Caco-2 (cell line): ENCODE data around the gene RPS14. TPM values are rescaled to one million over a fixed set of nuclear protein-coding genes. Genes with fewer than 3 reads are reported as not detected.

Experiments
- BruUV-seq: library from RNA; stranded (reverse); fragments of 400-500 nt; replicated peaks from 2 replicates; lab custom pipeline; 2021; lab: Mats Ljungman, UMichigan
- CTCF ChIA-PET: fragments of 300-600 bp; sonication (Branson Sonifier 250); formaldehyde crosslinking; loops from one replicate; lab custom pipeline; 2022; ENCODE audit warnings: antibody characterized with exemption; lab: Charles Lee
- POLR2A ChIA-PET: fragments of 300-600 bp; sonication (Branson Sonifier 250); formaldehyde crosslinking; loops from one replicate; lab custom pipeline; 2022; ENCODE audit warnings: antibody characterized with exemption; lab: Charles Lee
- DNase-seq, 2 experiments: peaks; one replicate each; pipeline versions ENCODE4 v3.0.0 to v3.0.0-alpha.2; 2020 to 2022
- H3K27me3 ChIP-seq: replicated peaks from 2 replicates; pipeline ENCODE4 v1.6.0; 2011; ENCODE audit warnings: low read length; ENCODE audit not compliant: control insufficient read depth, insufficient read depth
- H3K36me3 ChIP-seq: 2 replicates; pipeline ENCODE4 v1.5.1; 2011; ENCODE audit warnings: low read length; ENCODE audit not compliant: control insufficient read depth, insufficient read depth
- H3K4me1 ChIP-seq: fragments of 250-450 bp; sonication (Bioruptor Pico); 2 replicates; pipeline ENCODE4 v1.5.1; 2020; ENCODE audit warnings: mild to moderate bottlenecking
- H3K4me3 ChIP-seq: 2 replicates; pipeline ENCODE4 v1.5.1; 2011; ENCODE audit warnings: low read depth, mild to moderate bottlenecking, control low read depth, low read length
- H3K9me3 ChIP-seq: fragments of 250-450 bp; sonication (Bioruptor Pico); 2 replicates; pipeline ENCODE4 v1.5.1; 2020; ENCODE audit warnings: mild to moderate bottlenecking, moderate library complexity
- H3K27ac Mint-ChIP-seq: one replicate; pipeline ENCODE4 v1.8.0; 2022; ENCODE audit warnings: mixed read lengths; ENCODE audit not compliant: unreplicated experiment
- H3K27me3 Mint-ChIP-seq: one replicate; pipeline ENCODE4 v1.8.0; 2022; ENCODE audit warnings: mixed read lengths; ENCODE audit not compliant: insufficient read depth, unreplicated experiment
- H3K36me3 Mint-ChIP-seq: one replicate; pipeline ENCODE4 v1.8.0; 2022; ENCODE audit warnings: mild to moderate bottlenecking, mixed read lengths; ENCODE audit not compliant: insufficient read depth, unreplicated experiment
- H3K4me1 Mint-ChIP-seq: one replicate; pipeline ENCODE4 v1.8.0; 2022; ENCODE audit warnings: low read depth, mixed read lengths; ENCODE audit not compliant: unreplicated experiment
- H3K4me3 Mint-ChIP-seq: one replicate; pipeline ENCODE4 v1.8.0; 2022; ENCODE audit warnings: mild to moderate bottlenecking, moderate library complexity, mixed read lengths; ENCODE audit not compliant: unreplicated experiment
- H3K9me3 Mint-ChIP-seq: one replicate; pipeline ENCODE4 v1.8.0; 2022; ENCODE audit warnings: mixed read lengths; ENCODE audit not compliant: unreplicated experiment
- intact Hi-C: fragments of 100-400 bp; cut with micrococcal nuclease; formaldehyde crosslinking; loops from one replicate; pipeline ENCODE4 v1.10.0; 2022; ENCODE audit not compliant: unreplicated experiment
- total RNA-seq: library from RNA; stranded (reverse); gene quantifications from 2 replicates; pipeline ENCODE4 v1.2.3, GENCODE V29; 2022
- TF ChIP-seq, protein P1 (sequence below), 2 experiments: fragments of 200-600 bp in 1 of 2; IDR thresholded peaks; 1 replicate in 1 of 2; 2 replicates in 1 of 2; pipeline versions ENCODE4 v1.5.1 to v1.8.0; 2011 to 2022; ENCODE audit warnings: antibody characterized with exemption in 1 of 2, control low read depth in 1 of 2, inconsistent platforms in 1 of 2, low read depth in 1 of 2, low read length in 1 of 2, mild to moderate bottlenecking in 1 of 2, moderate library complexity in 1 of 2; ENCODE audit not compliant: insufficient read depth in 1 of 2, severe bottlenecking in 1 of 2, unreplicated experiment in 1 of 2

RPS14 gene
- total RNA-seq, 1 experiment from 2014 or later, result 2,300 TPM

DNA sequence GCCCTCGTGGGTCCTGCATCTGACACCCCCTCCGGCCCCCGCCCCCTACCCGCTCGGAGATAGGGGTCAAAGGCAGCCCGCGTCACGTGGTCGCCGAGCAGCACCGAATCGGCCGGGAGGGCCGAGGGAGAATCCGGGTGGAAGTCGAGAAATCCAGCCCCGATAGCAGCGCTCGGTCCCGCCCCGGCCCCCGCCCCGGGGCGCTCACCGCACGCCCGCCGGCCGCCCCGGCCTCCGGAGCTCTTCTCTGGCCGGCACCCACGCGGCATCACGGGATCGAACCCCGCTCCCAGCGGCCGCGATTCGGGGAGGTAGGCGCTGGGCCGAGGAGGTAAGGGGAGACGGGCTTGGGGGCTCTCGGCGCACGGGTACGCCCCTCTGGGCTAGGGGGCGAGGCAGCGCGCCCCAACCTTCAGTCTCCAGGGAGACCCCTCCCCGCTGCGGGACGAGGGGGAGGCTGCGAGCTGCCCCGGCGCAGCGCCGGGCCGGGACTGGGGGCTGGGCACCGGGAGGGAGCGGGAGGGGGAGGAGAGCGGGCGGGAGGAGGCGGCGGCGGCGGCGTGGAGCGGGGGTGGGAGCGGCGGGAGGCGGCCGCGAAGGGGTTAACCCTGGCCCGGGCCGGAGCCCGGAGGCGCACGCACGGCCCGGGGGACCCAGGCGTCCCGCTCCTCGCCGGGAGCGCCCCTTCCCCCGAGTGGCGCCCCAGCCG lies 36.3 kb upstream of the RPS14 start:
- peak; percentile 82 to 84 for DNase-seq

DNA sequence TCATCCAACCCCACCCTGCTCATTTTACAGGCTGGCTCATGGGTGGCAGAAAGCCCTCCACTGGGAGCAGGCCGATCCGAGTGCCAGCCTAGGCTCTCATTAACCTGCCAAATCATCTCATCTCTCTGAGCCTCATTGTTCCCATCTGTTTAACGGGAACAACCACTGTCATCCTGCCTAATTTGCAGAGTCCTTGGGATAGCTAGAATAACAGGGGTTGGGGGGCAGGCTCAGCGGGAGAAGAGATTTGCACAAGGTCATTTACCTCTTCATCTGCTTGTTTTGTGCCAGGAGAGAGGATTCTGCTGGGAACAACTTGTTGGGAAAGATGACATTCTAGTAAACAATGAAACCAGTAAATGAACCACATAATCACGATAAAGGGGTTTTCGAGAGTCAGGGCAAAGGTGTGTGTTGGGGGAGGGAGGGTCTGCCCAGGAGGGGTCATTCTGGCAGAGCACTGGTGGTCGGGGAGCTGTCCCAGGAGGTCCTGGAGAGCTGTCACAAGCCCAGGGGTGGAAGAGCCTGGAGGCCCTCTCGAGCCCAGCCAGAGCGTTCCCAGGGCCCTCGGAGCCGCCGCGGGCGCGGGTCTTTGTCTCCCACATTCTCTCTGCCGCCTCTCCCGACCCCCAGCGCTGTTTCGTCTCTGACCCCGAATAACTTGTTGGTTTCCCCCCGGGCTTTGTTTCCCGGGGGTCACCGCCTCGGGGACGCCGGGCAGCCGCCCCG lies 35.6 kb upstream of the RPS14 start:
- peaks cover 2% of the 10 kb centered on the region; the same call in 1 of the 2 replicates for H3K36me3 ChIP-seq
- ChIA-PET POLR2A (interaction anchor here (0.5 to 1.9 kb wide), 5 partner anchors 11 to 58 kb away, joined by 5 to 6 read pairs (median 5); partner anchors contain the start of gene RPS14), CTCF (interaction anchor here (0.5 to 1.0 kb wide), 4 partner anchors 11 to 58 kb away, joined by 3 read pairs; no protein-coding TSS in a partner anchor)
- TSS peak; percentile 82 for BruUV-seq
- intact Hi-C loops, result loop anchor here (1.0 kb wide), 2 partner anchors 11 to 14 kb away; no protein-coding TSS in a partner anchor
- peaks cover 30% of the 10 kb centered on the region for H3K36me3 Mint-ChIP-seq
- TF ChIP-seq, protein P1, sequence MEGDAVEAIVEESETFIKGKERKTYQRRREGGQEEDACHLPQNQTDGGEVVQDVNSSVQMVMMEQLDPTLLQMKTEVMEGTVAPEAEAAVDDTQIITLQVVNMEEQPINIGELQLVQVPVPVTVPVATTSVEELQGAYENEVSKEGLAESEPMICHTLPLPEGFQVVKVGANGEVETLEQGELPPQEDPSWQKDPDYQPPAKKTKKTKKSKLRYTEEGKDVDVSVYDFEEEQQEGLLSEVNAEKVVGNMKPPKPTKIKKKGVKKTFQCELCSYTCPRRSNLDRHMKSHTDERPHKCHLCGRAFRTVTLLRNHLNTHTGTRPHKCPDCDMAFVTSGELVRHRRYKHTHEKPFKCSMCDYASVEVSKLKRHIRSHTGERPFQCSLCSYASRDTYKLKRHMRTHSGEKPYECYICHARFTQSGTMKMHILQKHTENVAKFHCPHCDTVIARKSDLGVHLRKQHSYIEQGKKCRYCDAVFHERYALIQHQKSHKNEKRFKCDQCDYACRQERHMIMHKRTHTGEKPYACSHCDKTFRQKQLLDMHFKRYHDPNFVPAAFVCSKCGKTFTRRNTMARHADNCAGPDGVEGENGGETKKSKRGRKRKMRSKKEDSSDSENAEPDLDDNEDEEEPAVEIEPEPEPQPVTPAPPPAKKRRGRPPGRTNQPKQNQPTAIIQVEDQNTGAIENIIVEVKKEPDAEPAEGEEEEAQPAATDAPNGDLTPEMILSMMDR (IDR thresholded peaks at IDR 0.05; ENCODE audit: insufficient read depth in 1 of 2, low read depth in 1 of 2, low read length in 1 of 2, severe bottlenecking in 1 of 2, unreplicated experiment in 1 of 2), result no peak
- no peaks in the 10 kb centered on the region for H3K9me3 ChIP-seq
- peak overlapping the region; percentile 99 for H3K4me3 ChIP-seq
- H3K4me3 Mint-ChIP-seq, result peak overlapping the region; percentile 87
- H3K27me3 ChIP-seq, result no peaks in the 10 kb centered on the region
- no peaks in the 10 kb centered on the region for H3K27me3 Mint-ChIP-seq
- peak overlapping the region; percentile 93 for H3K27ac Mint-ChIP-seq
- peak in 1 of 2 experiments; percentile 45 for DNase-seq
- H3K4me1 Mint-ChIP-seq, result peaks cover 53% of the 10 kb centered on the region
- peaks cover 48% of the 10 kb centered on the region for H3K4me1 ChIP-seq
- no peaks in the 10 kb centered on the region for H3K9me3 Mint-ChIP-seq

More for the DNA sequence above, 36.3 kb upstream of the RPS14 start:
- Mint-ChIP-seq H3K27me3 (no peaks in the 10 kb centered on the region), H3K36me3 (peaks cover 30% of the 10 kb centered on the region), H3K9me3 (no peaks in the 10 kb centered on the region), H3K27ac (peak overlapping the region; percentile 93), H3K4me3 (peak overlapping the region; percentile 87), H3K4me1 (peaks cover 57% of the 10 kb centered on the region)
- H3K9me3 ChIP-seq, result no peaks in the 10 kb centered on the region
- H3K4me1 ChIP-seq, result peaks cover 55% of the 10 kb centered on the region
- no TSS peak for BruUV-seq
- intact Hi-C loops, result loop anchor here (1.0 kb wide), 5 partner anchors 12 to 57 kb away; no protein-coding TSS in a partner anchor
- peak overlapping the region; percentile 99 for H3K4me3 ChIP-seq
- POLR2A ChIA-PET, result interaction anchor here (0.5 to 1.9 kb wide), 4 partner anchors 12 to 57 kb away, joined by 5 to 6 read pairs (median 6); partner anchors contain the start of gene RPS14
- H3K27me3 ChIP-seq, result no peaks in the 10 kb centered on the region
- peaks cover 2% of the 10 kb centered on the region; the same call in 1 of the 2 replicates for H3K36me3 ChIP-seq
- TF ChIP-seq, protein P1 (IDR thresholded peaks at IDR 0.05; ENCODE audit: insufficient read depth in 1 of 2, low read depth in 1 of 2, low read length in 1 of 2, severe bottlenecking in 1 of 2, unreplicated experiment in 1 of 2), result no peak
- CTCF ChIA-PET, result interaction anchor here (0.8 to 1.4 kb wide), 5 partner anchors 12 to 36 kb away, joined by 3 read pairs; no protein-coding TSS in a partner anchor

DNA sequence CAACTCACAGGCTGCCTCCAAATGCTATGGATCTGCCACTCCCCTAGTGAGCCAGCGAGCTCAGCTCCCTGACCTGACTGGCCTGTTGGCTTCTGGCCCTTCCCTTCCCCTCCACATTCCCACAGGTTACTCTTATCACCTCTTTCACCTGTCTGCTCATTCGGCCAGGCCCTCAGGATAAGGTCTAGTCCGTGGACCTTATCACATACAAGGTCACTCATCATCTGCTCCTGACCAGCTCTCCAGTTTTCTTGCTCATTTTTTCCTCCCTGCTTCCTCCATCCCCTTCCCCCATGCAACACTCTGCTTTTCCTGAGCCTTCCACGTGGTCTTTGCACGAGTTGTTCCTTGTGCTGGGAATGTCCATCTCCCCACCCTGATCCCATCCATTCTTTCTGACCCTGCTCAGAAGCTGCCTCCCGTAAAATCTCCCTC lies 32.5 kb upstream of the RPS14 start:
- Mint-ChIP-seq H3K4me3 (no peak overlapping the region), H3K36me3 (peaks cover 11% of the 10 kb centered on the region), H3K9me3 (no peaks in the 10 kb centered on the region), H3K27me3 (no peaks in the 10 kb centered on the region), H3K4me1 (peaks cover 24% of the 10 kb centered on the region), H3K27ac (no peak overlapping the region)
- no peaks in the 10 kb centered on the region for H3K9me3 ChIP-seq
- ChIA-PET CTCF (interaction anchor here (0.6 to 1.4 kb wide), 3 partner anchors 8 to 40 kb away, joined by 3 to 4 read pairs (median 3); no protein-coding TSS in a partner anchor), POLR2A (interaction anchor here (1.1 kb wide), 1 partner anchor 8 kb away, joined by 3 read pairs; no protein-coding TSS in a partner anchor)
- H3K4me1 ChIP-seq, result peaks cover 19% of the 10 kb centered on the region
- H3K36me3 ChIP-seq, result no peaks in the 10 kb centered on the region
- DNase-seq, result peak; percentile 49 to 80
- no peaks in the 10 kb centered on the region for H3K27me3 ChIP-seq
- intact Hi-C loops, result no loop called here
- BruUV-seq, result no TSS peak
- TF ChIP-seq, protein P1 (IDR thresholded peaks at IDR 0.05; ENCODE audit: insufficient read depth in 1 of 2, low read depth in 1 of 2, low read length in 1 of 2, severe bottlenecking in 1 of 2, unreplicated experiment in 1 of 2), result no peak
- H3K4me3 ChIP-seq, result no peak overlapping the region
